Stimulated activated naive CD8-positive, alpha-beta T cell treated with anti-CD3 and anti-CD28 coated beads, Interleukin-15, amount 100 ng/mL, for 72 hours (primary cell): ENCODE data around the gene RNF114.
"Not testable (repeated sequence)": the region's sequence is repeated elsewhere in the genome, so short reads cannot be mapped to it uniquely, and the experiment has no call there.

ENCODE experiments used
- ATAC-seq: fragments of 150-1000 bp; cut with Tn5 transposase; 2 replicates; pipeline ENCODE4 v1.10.0; 2021; ENCODE audit warnings: mild to moderate bottlenecking, moderate library complexity
- DNase-seq, 2 donors: peaks; one replicate each; pipeline ENCODE4 v3.0.0; 2021 to 2022
- H3K27ac Mint-ChIP-seq, 2 donors: one replicate each; pipeline ENCODE4 v1.8.0; 2022; ENCODE audit warnings: mild to moderate bottlenecking in 2 of 2, mixed read lengths in 2 of 2, moderate library complexity in 2 of 2
- H3K27me3 Mint-ChIP-seq: one replicate; pipeline ENCODE4 v1.8.0; 2022; ENCODE audit warnings: mixed read lengths
- H3K4me1 Mint-ChIP-seq: one replicate; pipeline ENCODE4 v1.8.0; 2022; ENCODE audit warnings: mild to moderate bottlenecking, mixed read lengths
- H3K4me3 Mint-ChIP-seq, 2 donors: one replicate each; pipeline ENCODE4 v1.8.0; 2022; ENCODE audit warnings: mild to moderate bottlenecking in 2 of 2, mixed read lengths in 2 of 2, moderate library complexity in 1 of 2
- H3K9me3 Mint-ChIP-seq, 2 donors: one replicate each; pipeline ENCODE4 v1.8.0; 2022; ENCODE audit warnings: mixed read lengths in 2 of 2

The RNF114 gene

GRCh38 chr20:49938173-49939163 is 2.3 kb downstream of the RNF114 start:
- Mint-ChIP-seq H3K9me3 (no peaks in the 10 kb centered on the region), H3K4me1 (peaks cover 61% of the 10 kb centered on the region), H3K27ac (peak overlapping the region; percentile 49 to 96), H3K4me3 (peak overlapping the region; percentile 67 to 88), H3K27me3 (no peaks in the 10 kb centered on the region)
- no peak for ATAC-seq
- DNase-seq = no peak

- Mint-ChIP-seq H3K4me1 (peaks cover 44% of the 10 kb centered on the region), H3K27me3 (no peaks in the 10 kb centered on the region), H3K27ac (peak overlapping the region; percentile 22 to 28), H3K9me3 (no peaks in the 10 kb centered on the region), H3K4me3 (no peak overlapping the region)
- no peak for ATAC-seq
- no peak for DNase-seq
Observed at GRCh38 chr20:49941456-49941855, 5.3 kb downstream of the RNF114 start.

DNA sequence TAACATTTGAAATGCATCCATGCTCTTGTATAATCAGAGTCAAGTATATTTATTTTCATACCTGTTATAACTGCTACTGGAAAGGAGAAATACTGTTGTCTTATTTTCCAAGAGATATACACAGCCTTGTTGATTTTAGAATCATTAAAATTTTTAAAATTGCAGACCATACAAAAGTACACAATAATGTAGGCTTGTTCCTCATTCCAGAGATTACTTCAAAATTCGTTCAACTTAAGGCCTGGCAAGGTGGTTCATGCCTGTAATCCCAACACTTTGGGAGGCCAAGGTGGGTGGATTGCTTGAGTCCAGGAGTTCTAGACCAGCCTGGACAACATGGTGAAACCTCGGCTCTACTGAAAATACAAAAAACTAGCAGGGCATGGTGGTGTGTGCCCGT is 6.1 kb downstream of the RNF114 start:
- no peaks in the 10 kb centered on the region for H3K27me3 Mint-ChIP-seq

GRCh38 chr20:49942942-49943341 is 6.7 kb downstream of the RNF114 start:
- Mint-ChIP-seq H3K4me3 (no peak overlapping the region), H3K4me1 (peaks cover 34% of the 10 kb centered on the region), H3K27ac (no peak overlapping the region), H3K9me3 (no peaks in the 10 kb centered on the region), H3K27me3 (no peaks in the 10 kb centered on the region)
- DNase-seq (no peak), ATAC-seq (no peak)

More for the DNA sequence above, 6.1 kb downstream of the RNF114 start:
- Mint-ChIP-seq H3K27ac (no peak overlapping the region), H3K4me1 (peaks cover 38% of the 10 kb centered on the region), H3K9me3 (no peaks in the 10 kb centered on the region), H3K4me3 (no peak overlapping the region)
- DNase-seq (no peak), ATAC-seq (no peak)

- Mint-ChIP-seq H3K4me3 (no peak overlapping the region), H3K9me3 (no peaks in the 10 kb centered on the region), H3K27ac (no peak overlapping the region), H3K4me1 (peaks cover 28% of the 10 kb centered on the region), H3K27me3 (no peaks in the 10 kb centered on the region)
- no peak for ATAC-seq
- DNase-seq = no peak
Observed at GRCh38 chr20:49945306-49945700, 9.1 kb downstream of the RNF114 start.

DNA sequence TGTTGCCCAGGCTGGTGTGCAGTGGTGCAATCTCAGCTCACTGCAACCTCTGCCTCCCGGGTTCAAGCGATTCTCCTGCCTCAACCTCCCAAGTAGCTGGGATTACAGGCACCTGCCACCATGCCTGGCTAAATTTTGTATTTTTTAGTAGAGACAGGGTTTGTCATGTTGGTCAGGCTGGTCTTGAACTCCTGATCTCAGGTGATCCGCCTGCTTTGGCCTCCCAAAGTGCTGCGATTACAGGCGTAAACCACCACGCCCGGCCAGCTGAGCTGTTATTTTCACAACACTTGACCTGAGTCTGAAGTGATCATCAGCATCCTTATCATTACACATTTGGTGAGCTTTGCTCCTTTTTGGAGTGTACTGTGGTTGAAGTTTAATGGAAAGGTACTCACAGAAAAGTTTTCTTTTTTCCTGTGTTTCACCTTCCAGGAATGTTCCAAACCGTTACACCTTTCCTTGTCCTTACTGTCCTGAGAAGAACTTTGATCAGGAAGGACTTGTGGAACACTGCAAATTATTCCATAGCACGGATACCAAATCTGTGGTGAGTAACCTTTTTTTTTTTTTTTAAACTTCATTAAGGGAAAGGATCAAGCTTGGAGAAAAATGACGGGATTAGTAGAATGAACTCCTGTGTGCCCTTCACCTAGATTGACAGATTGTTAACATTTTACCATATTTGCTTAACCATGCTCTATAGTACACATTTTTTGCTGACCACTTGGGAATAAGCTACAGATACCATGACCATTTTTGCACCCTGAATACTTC is 9.7 kb downstream of the RNF114 start:
- Mint-ChIP-seq H3K4me1 (peaks cover 32% of the 10 kb centered on the region), H3K9me3 (no peaks in the 10 kb centered on the region), H3K27me3 (no peaks in the 10 kb centered on the region), H3K27ac (no peak overlapping the region), H3K4me3 (no peak overlapping the region)
- ATAC-seq (no peak), DNase-seq (no peak)

- Mint-ChIP-seq H3K4me3 (no peak overlapping the region), H3K4me1 (peaks cover 24% of the 10 kb centered on the region), H3K27ac (peak overlapping the region in 1 of 2 donors; percentile 72), H3K9me3 (no peaks in the 10 kb centered on the region), H3K27me3 (no peaks in the 10 kb centered on the region)
- DNase-seq (no peak), ATAC-seq (no peak)
Observed at GRCh38 chr20:49948178-49948577, 12.0 kb downstream of the RNF114 start.

DNA sequence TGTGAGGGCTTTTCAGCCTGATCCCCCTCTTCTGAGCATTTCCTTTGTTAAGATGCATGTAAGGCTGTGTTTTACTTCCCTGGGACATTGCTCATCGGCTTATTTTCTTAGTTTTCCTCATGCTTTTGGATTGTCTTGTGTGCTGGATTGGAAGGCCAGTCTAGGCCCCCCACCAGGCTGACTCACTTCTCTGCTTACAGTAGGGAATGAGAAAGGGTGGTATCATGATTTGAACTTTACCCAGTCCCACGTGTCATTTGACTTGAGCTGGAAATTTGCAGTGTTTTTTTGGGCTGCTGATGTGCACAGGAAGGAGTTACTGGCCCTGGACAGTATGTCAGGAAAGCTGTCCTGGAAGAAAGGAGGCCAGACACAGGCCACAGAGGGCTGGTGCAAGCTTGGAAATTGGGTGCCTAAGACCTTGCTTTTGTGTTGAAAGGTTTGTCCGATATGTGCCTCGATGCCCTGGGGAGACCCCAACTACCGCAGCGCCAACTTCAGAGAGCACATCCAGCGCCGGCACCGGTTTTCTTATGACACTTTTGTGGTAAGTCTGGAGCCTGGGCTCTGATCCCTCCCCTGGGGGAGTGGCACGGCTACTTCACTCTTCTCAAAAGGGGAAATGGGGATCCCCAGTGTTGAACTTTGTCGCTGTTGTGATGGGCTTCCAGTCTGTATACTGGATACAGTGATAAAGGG is 12.8 kb downstream of the RNF114 start:
- H3K4me1 Mint-ChIP-seq = peaks cover 24% of the 10 kb centered on the region
- H3K27ac Mint-ChIP-seq = no peak overlapping the region
- DNase-seq (no peak), ATAC-seq (no peak)
- no peaks in the 10 kb centered on the region for H3K9me3 Mint-ChIP-seq
- H3K4me3 Mint-ChIP-seq = no peak overlapping the region
- H3K27me3 Mint-ChIP-seq = no peaks in the 10 kb centered on the region

DNA sequence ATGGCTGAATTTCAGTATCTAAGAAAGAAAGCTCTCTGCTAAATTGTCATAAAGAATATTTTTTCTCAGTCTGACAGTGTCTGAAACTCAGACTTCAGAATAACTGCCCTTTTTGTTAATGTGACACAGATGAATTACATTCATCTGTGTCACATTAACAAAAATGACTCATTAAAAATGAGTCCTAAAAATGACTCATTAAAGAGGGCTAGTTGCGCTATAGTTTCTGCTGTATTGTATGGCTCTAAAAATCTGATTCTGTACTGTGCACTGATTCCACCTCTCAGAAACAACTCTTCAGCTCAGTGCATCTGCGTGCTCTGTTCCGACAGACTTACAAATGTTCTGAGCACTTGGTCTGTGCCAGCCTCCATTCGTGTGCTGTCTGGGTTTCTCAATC is 15.0 kb downstream of the RNF114 start:
- H3K27me3 Mint-ChIP-seq = no peaks in the 10 kb centered on the region
- DNase-seq (no peak), ATAC-seq (peak; percentile 70)
- H3K9me3 Mint-ChIP-seq = no peaks in the 10 kb centered on the region
- H3K27ac Mint-ChIP-seq = no peak overlapping the region
- H3K4me3 Mint-ChIP-seq = no peak overlapping the region
- peaks cover 20% of the 10 kb centered on the region for H3K4me1 Mint-ChIP-seq

GRCh38 chr20:49955167-49955566 is 19.0 kb downstream of the RNF114 start:
- peaks cover 22% of the 10 kb centered on the region for H3K4me1 Mint-ChIP-seq
- ATAC-seq (no peak), DNase-seq (no peak)
- H3K27me3 Mint-ChIP-seq = no peaks in the 10 kb centered on the region
- no peak overlapping the region for H3K4me3 Mint-ChIP-seq
- no peaks in the 10 kb centered on the region for H3K9me3 Mint-ChIP-seq
- peak overlapping the region in 1 of 2 donors; percentile 86 for H3K27ac Mint-ChIP-seq

DNA sequence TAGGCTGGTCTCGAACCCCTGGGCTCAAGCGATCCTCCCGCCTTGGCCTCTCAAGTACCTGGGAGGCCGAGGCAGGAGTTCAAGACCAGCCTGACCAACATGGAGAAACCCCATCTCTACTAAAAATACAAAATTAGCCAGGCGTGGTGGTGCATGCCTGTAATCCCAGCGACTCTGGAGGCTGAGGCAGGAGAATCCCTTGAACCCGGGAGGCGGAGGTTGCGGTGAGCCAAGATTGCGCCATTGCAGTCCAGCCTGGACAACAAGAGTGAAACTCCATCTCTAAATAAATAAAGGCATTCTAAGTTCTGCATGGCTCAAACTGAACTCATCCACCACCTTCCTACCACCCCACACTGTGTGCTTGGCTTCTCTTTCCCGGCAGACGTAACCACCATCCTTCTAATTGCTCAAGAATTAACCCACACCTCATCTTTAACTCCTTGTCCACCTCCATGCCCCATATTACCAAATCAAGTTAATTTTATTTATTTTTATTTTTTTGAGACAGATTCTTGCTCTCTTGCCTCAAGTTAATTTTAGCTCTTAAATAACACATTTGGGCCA is 19.7 kb downstream of the RNF114 start:
- DNase-seq, H3K9me3 Mint-ChIP-seq, H3K27me3 Mint-ChIP-seq, ATAC-seq, H3K4me3 Mint-ChIP-seq, H3K27ac Mint-ChIP-seq: not testable (repeated sequence)
- peaks cover 15% of the 10 kb centered on the region for H3K4me1 Mint-ChIP-seq

DNA sequence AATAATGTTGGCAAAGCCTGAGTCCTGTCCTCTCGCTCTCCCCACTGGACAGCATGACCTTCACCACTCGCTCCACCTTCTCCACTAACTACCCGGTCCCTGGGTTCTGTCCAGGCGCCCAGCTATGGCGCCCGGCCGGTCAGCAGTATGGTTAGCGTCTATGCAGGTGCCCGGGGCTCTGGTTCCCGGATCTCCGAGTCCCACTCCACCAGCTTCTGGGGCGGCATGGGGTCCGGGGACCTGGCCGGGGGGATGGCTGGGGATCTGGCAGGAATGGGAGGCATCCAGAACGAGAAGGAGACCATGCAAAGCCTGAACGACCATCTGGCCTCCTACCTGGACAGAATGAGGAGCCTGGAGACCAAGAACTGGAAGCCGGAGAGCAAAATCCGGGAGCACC is 20.5 kb downstream of the RNF114 start:
- ATAC-seq (no peak), DNase-seq (no peak)
- Mint-ChIP-seq H3K27me3 (no peaks in the 10 kb centered on the region), H3K27ac (peak overlapping the region in 1 of 2 donors; percentile 69), H3K9me3 (no peaks in the 10 kb centered on the region), H3K4me1 (peaks cover 15% of the 10 kb centered on the region), H3K4me3 (no peak overlapping the region)

DNA sequence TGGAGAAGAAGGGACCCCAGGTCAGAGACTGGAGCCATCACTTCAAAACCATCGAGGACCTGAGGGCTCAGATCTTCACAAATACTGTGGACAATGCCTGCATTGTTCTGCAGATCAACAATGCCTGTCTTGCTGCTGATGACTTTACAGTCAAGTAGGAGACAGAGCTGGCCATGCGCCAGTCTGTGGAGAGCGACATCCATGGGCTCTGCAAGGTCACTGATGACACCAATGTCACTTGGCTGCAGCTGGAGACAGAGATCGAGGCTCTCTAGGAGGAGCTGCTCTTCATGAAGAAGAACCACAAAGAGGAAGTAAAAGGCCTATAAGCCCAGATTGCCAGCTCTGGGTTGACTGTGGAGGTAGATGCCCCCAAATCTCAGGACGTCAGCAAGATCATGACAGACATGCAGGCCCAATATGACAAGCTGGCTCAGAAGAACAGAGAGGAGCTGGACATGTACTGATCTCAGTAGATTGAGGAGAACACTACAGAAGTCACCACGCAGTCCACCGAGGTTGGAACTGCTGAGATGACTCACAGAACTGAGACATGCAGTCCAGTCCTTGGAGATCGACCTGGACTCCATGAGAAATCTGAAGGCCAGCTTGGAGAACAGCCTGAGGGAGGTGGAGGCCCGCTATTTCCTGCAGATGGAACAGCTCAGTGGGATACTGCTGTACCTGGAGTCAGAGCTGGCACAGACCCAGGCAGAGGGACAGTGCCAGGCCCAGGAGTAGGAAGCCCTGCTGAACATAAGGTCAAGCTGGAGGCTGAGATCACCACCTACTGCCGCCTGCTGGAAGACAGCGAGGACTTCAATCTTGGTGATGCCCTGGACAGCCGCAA is 21.1 kb downstream of the RNF114 start:
- Mint-ChIP-seq H3K27ac (peak overlapping the region; percentile 52 to 91), H3K4me1 (peaks cover 15% of the 10 kb centered on the region)
- not testable (repeated sequence) for H3K27me3 Mint-ChIP-seq, ATAC-seq, H3K4me3 Mint-ChIP-seq, DNase-seq, H3K9me3 Mint-ChIP-seq

- no peak overlapping the region for H3K27ac Mint-ChIP-seq
- H3K27me3 Mint-ChIP-seq = no peaks in the 10 kb centered on the region
- no peaks in the 10 kb centered on the region for H3K9me3 Mint-ChIP-seq
- DNase-seq = no peak
- peaks cover 15% of the 10 kb centered on the region for H3K4me1 Mint-ChIP-seq
- ATAC-seq = no peak
- H3K4me3 Mint-ChIP-seq = no peak overlapping the region
Observed at GRCh38 chr20:49961413-49961812, 25.2 kb downstream of the RNF114 start.
